Activated naive CD4-positive, alpha-beta T cell treated with anti-CD3 and anti-CD28 coated beads for 36 hours (primary cell): ENCODE data around the gene SLC35A2. TPM values are rescaled to one million over a fixed set of nuclear protein-coding genes. Genes with fewer than 3 reads are reported as not detected.
A peak's percentile ranks its signal among the peaks of the same experiment; 100 is the strongest.
"Not testable (repeated sequence)": the region's sequence is repeated elsewhere in the genome, so short reads cannot be mapped to it uniquely, and the experiment has no call there.

Source experiments
- CTCF ChIA-PET: fragments of 350-600 bp; sonication (Branson Sonifier 250); formaldehyde crosslinking; loops from one replicate; lab custom pipeline; 2021; ENCODE audit warnings: antibody characterized with exemption; lab: Charles Lee
- DNase-seq: peaks from one replicate; pipeline ENCODE4 v3.0.0-alpha.2; 2020
- H3K27ac Mint-ChIP-seq: one replicate; pipeline ENCODE4 v1.8.0; 2021; ENCODE audit warnings: mild to moderate bottlenecking, mixed read lengths
- H3K27me3 Mint-ChIP-seq: one replicate; pipeline ENCODE4 v1.8.0; 2021; ENCODE audit warnings: low read depth, mixed read lengths
- H3K36me3 Mint-ChIP-seq: one replicate; pipeline ENCODE4 v1.8.0; 2021; ENCODE audit warnings: low read depth, mixed read lengths
- H3K4me1 Mint-ChIP-seq: one replicate; pipeline ENCODE4 v1.8.0; 2021; ENCODE audit warnings: low read depth, mixed read lengths
- H3K4me3 Mint-ChIP-seq: one replicate; pipeline ENCODE4 v1.8.0; 2021; ENCODE audit warnings: mild to moderate bottlenecking, moderate library complexity, mixed read lengths
- H3K9me3 Mint-ChIP-seq: one replicate; pipeline ENCODE4 v1.8.0; 2021; ENCODE audit warnings: mixed read lengths
- intact Hi-C: fragments of 100-400 bp; cut with micrococcal nuclease; formaldehyde crosslinking; loops from one replicate; pipeline ENCODE4 v1.15.1; 2023
- total RNA-seq, 2 experiments: library from RNA; stranded (reverse); gene quantifications; one replicate each; pipeline ENCODE4 v1.2.3, GENCODE V29; 2021

SLC35A2 gene
- total RNA-seq, 2 experiments from 2014 or later, result 23.9 to 26.7 TPM

GRCh38 chrX:48872017-48872416, 39.4 kb downstream of the SLC35A2 start:
- CTCF ChIA-PET, H3K36me3 Mint-ChIP-seq, H3K9me3 Mint-ChIP-seq, H3K4me3 Mint-ChIP-seq, intact Hi-C loops, DNase-seq, H3K27ac Mint-ChIP-seq, H3K27me3 Mint-ChIP-seq, H3K4me1 Mint-ChIP-seq: not testable (repeated sequence)

GRCh38 chrX:48864210-48864609, 47.2 kb downstream of the SLC35A2 start:
- H3K4me3 Mint-ChIP-seq, result no peak overlapping the region
- H3K27ac Mint-ChIP-seq, result no peak overlapping the region
- H3K9me3 Mint-ChIP-seq, result no peaks in the 10 kb centered on the region
- H3K4me1 Mint-ChIP-seq, result no peaks in the 10 kb centered on the region
- H3K27me3 Mint-ChIP-seq, result no peaks in the 10 kb centered on the region
- CTCF ChIA-PET, result no interaction called here
- no peak for DNase-seq
- intact Hi-C loops, result no loop called here
- H3K36me3 Mint-ChIP-seq, result no peaks in the 10 kb centered on the region

- CTCF ChIA-PET, result interaction anchor here (0.5 to 0.6 kb wide), 3 partner anchors 22 to 288 kb away, joined by 3 to 4 read pairs (median 3); no protein-coding TSS in a partner anchor
These were observed 56.5 kb downstream of the SLC35A2 start for GRCh38 chrX:48854898-48855297.

GRCh38 chrX:48854121-48854804, 57.2 kb downstream of the SLC35A2 start:
- H3K9me3 Mint-ChIP-seq, intact Hi-C loops, H3K4me3 Mint-ChIP-seq, H3K36me3 Mint-ChIP-seq, H3K27me3 Mint-ChIP-seq, H3K27ac Mint-ChIP-seq, H3K4me1 Mint-ChIP-seq, DNase-seq: not testable (repeated sequence)
- CTCF ChIA-PET, result interaction anchor here (0.5 to 0.6 kb wide), 4 partner anchors 9 to 287 kb away, joined by 3 to 4 read pairs (median 3); no protein-coding TSS in a partner anchor

More at GRCh38 chrX:48854898-48855297, 56.5 kb downstream of the SLC35A2 start:
- Mint-ChIP-seq H3K27ac (no peak overlapping the region), H3K4me1 (peaks cover 3% of the 10 kb centered on the region), H3K27me3 (no peaks in the 10 kb centered on the region), H3K4me3 (no peak overlapping the region), H3K36me3 (no peaks in the 10 kb centered on the region), H3K9me3 (no peaks in the 10 kb centered on the region)
- intact Hi-C loops, result no loop called here
- DNase-seq, result peak; percentile 30

DNA sequence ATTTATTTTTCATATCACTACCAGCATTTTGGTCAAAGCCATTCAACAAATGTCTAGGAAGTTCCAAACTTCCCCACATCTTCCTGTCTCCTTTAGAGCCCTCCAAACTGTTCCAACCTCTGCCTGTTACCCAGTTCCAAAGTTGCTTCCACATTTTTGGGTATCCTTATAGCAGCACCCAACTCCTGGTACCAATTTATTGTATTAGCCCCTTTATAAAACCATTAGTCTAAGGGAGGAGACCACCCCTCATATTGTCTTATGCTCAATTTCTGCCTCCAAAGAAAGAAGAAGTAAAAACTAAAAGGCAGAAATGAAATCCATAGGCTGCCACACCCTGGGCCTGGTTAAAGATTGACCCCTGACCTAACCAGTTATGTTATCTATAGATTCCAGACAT, 58.0 kb downstream of the SLC35A2 start:
- CTCF ChIA-PET, DNase-seq, H3K9me3 Mint-ChIP-seq, H3K4me1 Mint-ChIP-seq, H3K4me3 Mint-ChIP-seq, H3K27ac Mint-ChIP-seq, intact Hi-C loops, H3K27me3 Mint-ChIP-seq, H3K36me3 Mint-ChIP-seq: not testable (repeated sequence)

Other genes starting within 250 kb of the SLC35A2 start
- gene WAS, start 227.8 kb downstream of the SLC35A2 start, total RNA-seq, result 10 to 100 TPM; 76.1 to 77.8 TPM
- 10 to 100 TPM; 31.5 to 31.9 TPM for gene SUV39H1, start 214.9 kb downstream of the SLC35A2 start, total RNA-seq
- not detected for gene GLOD5, start 149.9 kb downstream of the SLC35A2 start, total RNA-seq
- not detected for gene GATA1, start 125.1 kb downstream of the SLC35A2 start, total RNA-seq
- gene HDAC6, start 109.6 kb downstream of the SLC35A2 start, total RNA-seq, result 10 to 100 TPM; 91.1 to 99.4 TPM
- not detected for gene ERAS, start 85.1 kb downstream of the SLC35A2 start, total RNA-seq
- gene PCSK1N, start 76.0 kb downstream of the SLC35A2 start, total RNA-seq, result 1 to 10 TPM; 1.7 to 1.9 TPM
- gene TIMM17B, start 13.9 kb downstream of the SLC35A2 start, total RNA-seq, result 10 to 100 TPM; 88.0 to 94.9 TPM
- 10 to 100 TPM; 86.8 to 94.5 TPM for gene PQBP1, start 13.7 kb downstream of the SLC35A2 start, total RNA-seq
- gene PIM2, start 7.4 kb upstream of the SLC35A2 start, total RNA-seq, result 100 to 1,000 TPM; 634 to 648 TPM
- 10 to 100 TPM; 69.1 to 70.5 TPM for gene OTUD5, start 46.0 kb upstream of the SLC35A2 start, total RNA-seq
- gene KCND1, start 60.2 kb upstream of the SLC35A2 start, total RNA-seq, result 1 to 10 TPM; 2.1 to 2.7 TPM
- gene GRIPAP1, start 90.6 kb upstream of the SLC35A2 start, total RNA-seq, result 10 to 100 TPM; 64.8 to 73.1 TPM
- 10 to 100 TPM; 34.7 to 35.5 TPM for gene TFE3, start 131.7 kb upstream of the SLC35A2 start, total RNA-seq
- 1 to 10 TPM; 2.1 to 2.2 TPM for gene CCDC120, start 147.4 kb upstream of the SLC35A2 start, total RNA-seq
- gene PRAF2, start 162.4 kb upstream of the SLC35A2 start, total RNA-seq, result 10 to 100 TPM; 14.5 to 14.8 TPM
- 10 to 100 TPM; 17.9 to 22.5 TPM for gene WDR45, start 168.2 kb upstream of the SLC35A2 start, total RNA-seq
- gene GPKOW, start 212.1 kb upstream of the SLC35A2 start, total RNA-seq, result 10 to 100 TPM; 18.6 to 19.9 TPM